Tibial artery (tissue), 4 donors: ENCODE measurements around the gene CCDC63.

ENCODE experiments used
- DNase-seq, 2 donors: peaks; one replicate each; pipeline ENCODE4 v3.0.0-alpha.2; 2019
- H3K27ac ChIP-seq, 2 donors: fragments of 200-600 bp; sonication (generic) in 1 of 2; 1 replicate in 1 of 2; 2 replicates in 1 of 2; pipeline ENCODE4 v1.5.1; 2018 to 2019; ENCODE audit warnings: mild to moderate bottlenecking in 1 of 2
- H3K27me3 ChIP-seq, 2 donors: fragments of 200-600 bp; sonication (generic) in 1 of 2; one replicate each; pipeline versions ENCODE4 v1.5.1 to v1.6.0; 2016 to 2019
- H3K36me3 ChIP-seq, 3 donors: fragments of 200-600 bp; sonication (generic) in 2 of 3; one replicate each; pipeline ENCODE4 v1.5.1; 2016 to 2019; ENCODE audit warnings: mild to moderate bottlenecking in 2 of 3
- H3K4me1 ChIP-seq, 4 donors: fragments of 200-600 bp; sonication (generic) in 2 of 4; 1 replicate in 3 of 4; 2 replicates in 1 of 4; pipeline ENCODE4 v1.5.1; 2016 to 2019
- H3K4me3 ChIP-seq, 2 donors: fragments of 200-600 bp; sonication (generic) in 1 of 2; 1 replicate in 1 of 2; 2 replicates in 1 of 2; pipeline ENCODE4 v1.5.1; 2018 to 2019; ENCODE audit warnings: mild to moderate bottlenecking in 2 of 2
- H3K9me3 ChIP-seq, 3 donors: fragments of 200-600 bp; sonication (generic) in 1 of 3; one replicate each; pipeline ENCODE4 v1.5.1; 2016 to 2019
- CTCF ChIP-seq, 2 experiments: fragments of 200-600 bp in 1 of 2; fragments of 450-650 bp in 1 of 2; IDR thresholded peaks; one replicate each; pipeline ENCODE4 v1.5.1; 2017 to 2019; ENCODE audit warnings: antibody characterized with exemption in 2 of 2, mild to moderate bottlenecking in 1 of 2, moderate library complexity in 1 of 2
- intact Hi-C: fragments of 100-400 bp; cut with DNase I; formaldehyde crosslinking; loops from one replicate; pipeline ENCODE4 v1.15.0; 2023; ENCODE audit warnings: low total_unique reads

Gene CCDC63

GRCh38 chr12:110928700-110929099, 81.9 kb downstream of the CCDC63 start:
- TF ChIP-seq CTCF (IDR thresholded peaks at IDR 0.05) = no peak
- H3K36me3 ChIP-seq = no peaks in the 10 kb centered on the region
- no peaks in the 10 kb centered on the region for H3K4me1 ChIP-seq
- no peak overlapping the region for H3K4me3 ChIP-seq
- peaks cover 0 to 44% of the 10 kb centered on the region in 2 donors for H3K27me3 ChIP-seq
- intact Hi-C loops = no loop called here
- no peak overlapping the region for H3K27ac ChIP-seq
- peak in 1 of 2 donors; percentile 43 for DNase-seq
- H3K9me3 ChIP-seq = no peaks in the 10 kb centered on the region

GRCh38 chr12:110929818-110930217, 83.0 kb downstream of the CCDC63 start:
- no peaks in the 10 kb centered on the region for H3K4me1 ChIP-seq
- intact Hi-C loops = no loop called here
- no peak for TF ChIP-seq CTCF (IDR thresholded peaks at IDR 0.05)

GRCh38 chr12:110930348-110931314, 83.8 kb downstream of the CCDC63 start:
- intact Hi-C loops = no loop called here
- Histone ChIP-seq H3K4me3 (no peak overlapping the region), H3K27ac (no peak overlapping the region)

More at GRCh38 chr12:110929818-110930217, 83.0 kb downstream of the CCDC63 start:
- DNase-seq = no peak
- Histone ChIP-seq H3K4me3 (no peak overlapping the region), H3K9me3 (no peaks in the 10 kb centered on the region), H3K27me3 (peaks cover 0 to 42% of the 10 kb centered on the region in 2 donors), H3K36me3 (no peaks in the 10 kb centered on the region), H3K27ac (no peak overlapping the region)

GRCh38 chr12:110931315-110931728, 84.5 kb downstream of the CCDC63 start:
- Histone ChIP-seq H3K27me3 (peaks cover 0 to 50% of the 10 kb centered on the region in 2 donors), H3K27ac (no peak overlapping the region), H3K4me1 (no peaks in the 10 kb centered on the region), H3K9me3 (no peaks in the 10 kb centered on the region), H3K36me3 (no peaks in the 10 kb centered on the region), H3K4me3 (no peak overlapping the region)
- peak in 1 of 2 donors; percentile 40 for DNase-seq
- no peak for TF ChIP-seq CTCF (IDR thresholded peaks at IDR 0.05)
- intact Hi-C loops = no loop called here

More at GRCh38 chr12:110930348-110931314, 83.8 kb downstream of the CCDC63 start:
- H3K4me1 ChIP-seq = no peaks in the 10 kb centered on the region
- DNase-seq = no peak
- no peaks in the 10 kb centered on the region for H3K36me3 ChIP-seq
- no peak for TF ChIP-seq CTCF (IDR thresholded peaks at IDR 0.05)
- peaks cover 0 to 50% of the 10 kb centered on the region in 2 donors for H3K27me3 ChIP-seq
- H3K9me3 ChIP-seq = no peaks in the 10 kb centered on the region

GRCh38 chr12:110932046-110932445, 85.3 kb downstream of the CCDC63 start:
- H3K4me3 ChIP-seq = no peak overlapping the region
- H3K27ac ChIP-seq = no peak overlapping the region
- intact Hi-C loops = no loop called here
- peaks cover 0 to 57% of the 10 kb centered on the region in 2 donors for H3K27me3 ChIP-seq
- DNase-seq = no peak
- no peak for TF ChIP-seq CTCF (IDR thresholded peaks at IDR 0.05)
- peaks cover 0 to 3% (median 0%) of the 10 kb centered on the region in 4 donors for H3K4me1 ChIP-seq
- no peaks in the 10 kb centered on the region for H3K36me3 ChIP-seq
- no peaks in the 10 kb centered on the region for H3K9me3 ChIP-seq
